A549 (cell line): Measurements from ENCODE around the gene PDE12. TPM values are rescaled to one million over a fixed set of nuclear protein-coding genes. Genes with fewer than 3 reads are reported as not detected.

Experiments used
- CHD2 ChIP-seq: fragments of 150-350 bp; IDR thresholded peaks from 2 replicates; pipeline ENCODE4 v1.6.1; 2014; ENCODE audit warnings: low read length; ENCODE audit not compliant: partially characterized antibody
- EHF ChIP-seq: fragments of 250-450 bp; sonication (Bioruptor Pico); IDR thresholded peaks from 2 replicates; pipeline ENCODE4 v1.5.0; 2020; ENCODE audit warnings: mild to moderate bottlenecking
- ELK1 ChIP-seq: fragments of 150-350 bp; IDR thresholded peaks from 2 replicates; pipeline ENCODE4 v1.6.1; 2014; ENCODE audit warnings: low read depth, mild to moderate bottlenecking, low read length
- FOSL2 ChIP-seq, 2 experiments: fragments of 450-650 bp in 1 of 2; fragments of >200 bp in 1 of 2; sonication (Bioruptor Twin) in 1 of 2; formaldehyde crosslinking; IDR thresholded peaks; 2 replicates each; pipeline versions ENCODE4 v1.5.0 to v1.6.1; 2016 to 2020; ENCODE audit warnings: mild to moderate bottlenecking in 1 of 2, moderate library complexity in 1 of 2
- GATA3 ChIP-seq: IDR thresholded peaks from 2 replicates; pipeline ENCODE4 v1.6.1; 2012; ENCODE audit warnings: borderline replicate concordance
- HDAC2 ChIP-seq: fragments of 200-600 bp; sonication (generic); IDR thresholded peaks from 2 replicates; pipeline ENCODE4 v1.6.1; 2016
- JUN ChIP-seq, 2 experiments: fragments of >200 bp; sonication (Bioruptor Twin); formaldehyde crosslinking; IDR thresholded peaks; 2 replicates in 1 of 2; 3 replicates in 1 of 2; pipeline ENCODE4 v1.6.1; 2016 to 2017
- MAFK ChIP-seq: fragments of 450-650 bp; IDR thresholded peaks from 2 replicates; pipeline ENCODE4 v1.6.1; 2014; ENCODE audit not compliant: partially characterized antibody
- MAX ChIP-seq: IDR thresholded peaks from 2 replicates; pipeline ENCODE4 v1.6.1; 2012
- MAZ ChIP-seq: fragments of 150-350 bp; IDR thresholded peaks from 2 replicates; pipeline ENCODE4 v1.6.1; 2014; ENCODE audit warnings: antibody characterized with exemption, low read depth, low read length, borderline replicate concordance
- PHF8 ChIP-seq: fragments of 200-600 bp; sonication (generic); IDR thresholded peaks from 2 replicates; pipeline ENCODE4 v1.6.1; 2016; ENCODE audit warnings: low read depth, mild to moderate bottlenecking, antibody characterized with exemption, moderate library complexity, borderline replicate concordance
- POLR2A ChIP-seq: IDR thresholded peaks from 2 replicates; pipeline ENCODE4 v1.6.1; 2012; ENCODE audit warnings: mild to moderate bottlenecking, low read length
- REST ChIP-seq: fragments of 200-600 bp; sonication (generic); IDR thresholded peaks from 2 replicates; pipeline ENCODE4 v1.6.1; 2016; ENCODE audit warnings: antibody characterized with exemption, mild to moderate bottlenecking, moderate library complexity
- SMC3 ChIP-seq: fragments of >200 bp; sonication (Bioruptor Twin); formaldehyde crosslinking; IDR thresholded peaks from 3 replicates; pipeline ENCODE4 v1.6.1; 2018; ENCODE audit warnings: inconsistent platforms
- ZNF302 ChIP-seq: fragments of 250-450 bp; sonication (Bioruptor Pico); IDR thresholded peaks from 2 replicates; pipeline ENCODE4 v1.9.0; 2021; ENCODE audit warnings: inconsistent platforms, mild to moderate bottlenecking, moderate library complexity
- polyA plus RNA-seq, 4 experiments: library from polyadenylated mRNA; depleted of rRNA in 3 of 4; stranded (reverse); fragments of >200 nt; fragmentation: RNase III in 1 of 4; extraction: RNeasy Plus Mini Kit Qiagen cat#74134 plus additional on column Dnase treatment in 1 of 4; gene quantifications; 2 replicates in 3 of 4; 3 replicates in 1 of 4; pipeline ENCODE4 v1.2.3, GENCODE V29; 2011 to 2017
- TF ChIP-seq, protein P1 (sequence below): fragments of >200 bp; sonication (Bioruptor Twin); formaldehyde crosslinking; IDR thresholded peaks from 3 replicates; pipeline ENCODE4 v1.5.1; 2016
- TF ChIP-seq, protein P2 (sequence below): fragments of 250-450 bp; sonication (Bioruptor Pico); IDR thresholded peaks from 2 replicates; pipeline ENCODE4 v1.5.0; 2020; ENCODE audit warnings: low read depth, mild to moderate bottlenecking, moderate library complexity
- TF ChIP-seq, protein P3 (sequence below): IDR thresholded peaks from 2 replicates; pipeline ENCODE4 v1.6.1; 2012
- TF ChIP-seq, protein P4 (sequence below): fragments of >200 bp; sonication (Bioruptor Twin); formaldehyde crosslinking; IDR thresholded peaks from 3 replicates; pipeline ENCODE4 v1.6.1; 2016

PDE12 gene
- polyA plus RNA-seq, 2 of the 4 experiments (the other 2 are of a cell fraction), result 12.7 to 14.4 TPM

- TF ChIP-seq ELK1 (0 out of 2 replicates have a peak, but pooled peaks have one; percentile 50), HDAC2 (no peak), MAX (peak; percentile 89), CHD2 (peak; percentile 20), POLR2A (peak; percentile 78), JUN (IDR thresholded peaks at IDR 0.05) (peak; percentile 61 to 66; a peak in 3 of 5 replicates), MAZ (peak; percentile 49; the same call in 1 of the 2 replicates), REST (no peak), GATA3 (no peak; the same call in 1 of the 2 replicates), FOSL2 (IDR thresholded peaks at IDR 0.05) (no peak), FOSL2 (CRISPR knock-in tag; IDR thresholded peaks at IDR 0.05) (peak; percentile 23; the same call in 1 of the 2 replicates), PHF8 (peak; percentile 96; the same call in 1 of the 2 replicates), MAFK (peak; percentile 93), ZNF302 (CRISPR knock-in tag) (no peak), SMC3 (no peak), EHF (CRISPR knock-in tag) (no peak)
- TF ChIP-seq, protein P1, sequence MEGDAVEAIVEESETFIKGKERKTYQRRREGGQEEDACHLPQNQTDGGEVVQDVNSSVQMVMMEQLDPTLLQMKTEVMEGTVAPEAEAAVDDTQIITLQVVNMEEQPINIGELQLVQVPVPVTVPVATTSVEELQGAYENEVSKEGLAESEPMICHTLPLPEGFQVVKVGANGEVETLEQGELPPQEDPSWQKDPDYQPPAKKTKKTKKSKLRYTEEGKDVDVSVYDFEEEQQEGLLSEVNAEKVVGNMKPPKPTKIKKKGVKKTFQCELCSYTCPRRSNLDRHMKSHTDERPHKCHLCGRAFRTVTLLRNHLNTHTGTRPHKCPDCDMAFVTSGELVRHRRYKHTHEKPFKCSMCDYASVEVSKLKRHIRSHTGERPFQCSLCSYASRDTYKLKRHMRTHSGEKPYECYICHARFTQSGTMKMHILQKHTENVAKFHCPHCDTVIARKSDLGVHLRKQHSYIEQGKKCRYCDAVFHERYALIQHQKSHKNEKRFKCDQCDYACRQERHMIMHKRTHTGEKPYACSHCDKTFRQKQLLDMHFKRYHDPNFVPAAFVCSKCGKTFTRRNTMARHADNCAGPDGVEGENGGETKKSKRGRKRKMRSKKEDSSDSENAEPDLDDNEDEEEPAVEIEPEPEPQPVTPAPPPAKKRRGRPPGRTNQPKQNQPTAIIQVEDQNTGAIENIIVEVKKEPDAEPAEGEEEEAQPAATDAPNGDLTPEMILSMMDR, result no peak; the same call in 2 of the 3 replicates
- TF ChIP-seq, protein P2, sequence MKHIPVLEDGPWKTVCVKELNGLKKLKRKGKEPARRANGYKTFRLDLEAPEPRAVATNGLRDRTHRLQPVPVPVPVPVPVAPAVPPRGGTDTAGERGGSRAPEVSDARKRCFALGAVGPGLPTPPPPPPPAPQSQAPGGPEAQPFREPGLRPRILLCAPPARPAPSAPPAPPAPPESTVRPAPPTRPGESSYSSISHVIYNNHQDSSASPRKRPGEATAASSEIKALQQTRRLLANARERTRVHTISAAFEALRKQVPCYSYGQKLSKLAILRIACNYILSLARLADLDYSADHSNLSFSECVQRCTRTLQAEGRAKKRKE, result 0 out of 2 replicates have a peak, but pooled peaks have one; percentile 13
- TF ChIP-seq, protein P3, sequence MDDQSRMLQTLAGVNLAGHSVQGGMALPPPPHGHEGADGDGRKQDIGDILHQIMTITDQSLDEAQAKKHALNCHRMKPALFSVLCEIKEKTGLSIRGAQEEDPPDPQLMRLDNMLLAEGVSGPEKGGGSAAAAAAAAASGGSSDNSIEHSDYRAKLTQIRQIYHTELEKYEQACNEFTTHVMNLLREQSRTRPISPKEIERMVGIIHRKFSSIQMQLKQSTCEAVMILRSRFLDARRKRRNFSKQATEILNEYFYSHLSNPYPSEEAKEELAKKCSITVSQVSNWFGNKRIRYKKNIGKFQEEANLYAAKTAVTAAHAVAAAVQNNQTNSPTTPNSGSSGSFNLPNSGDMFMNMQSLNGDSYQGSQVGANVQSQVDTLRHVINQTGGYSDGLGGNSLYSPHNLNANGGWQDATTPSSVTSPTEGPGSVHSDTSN, result no peak
- TF ChIP-seq, protein P4, sequence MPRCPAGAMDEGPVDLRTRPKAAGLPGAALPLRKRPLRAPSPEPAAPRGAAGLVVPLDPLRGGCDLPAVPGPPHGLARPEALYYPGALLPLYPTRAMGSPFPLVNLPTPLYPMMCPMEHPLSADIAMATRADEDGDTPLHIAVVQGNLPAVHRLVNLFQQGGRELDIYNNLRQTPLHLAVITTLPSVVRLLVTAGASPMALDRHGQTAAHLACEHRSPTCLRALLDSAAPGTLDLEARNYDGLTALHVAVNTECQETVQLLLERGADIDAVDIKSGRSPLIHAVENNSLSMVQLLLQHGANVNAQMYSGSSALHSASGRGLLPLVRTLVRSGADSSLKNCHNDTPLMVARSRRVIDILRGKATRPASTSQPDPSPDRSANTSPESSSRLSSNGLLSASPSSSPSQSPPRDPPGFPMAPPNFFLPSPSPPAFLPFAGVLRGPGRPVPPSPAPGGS, result peak; percentile 59; the same call in 2 of the 3 replicates
Observed at GRCh38 chr3:57597127-57597923, 41.3 kb downstream of the PDE12 start, which contains the start of gene ARF4 (continued).
